ENCODE results near the gene PPP4R3A.

DNA sequence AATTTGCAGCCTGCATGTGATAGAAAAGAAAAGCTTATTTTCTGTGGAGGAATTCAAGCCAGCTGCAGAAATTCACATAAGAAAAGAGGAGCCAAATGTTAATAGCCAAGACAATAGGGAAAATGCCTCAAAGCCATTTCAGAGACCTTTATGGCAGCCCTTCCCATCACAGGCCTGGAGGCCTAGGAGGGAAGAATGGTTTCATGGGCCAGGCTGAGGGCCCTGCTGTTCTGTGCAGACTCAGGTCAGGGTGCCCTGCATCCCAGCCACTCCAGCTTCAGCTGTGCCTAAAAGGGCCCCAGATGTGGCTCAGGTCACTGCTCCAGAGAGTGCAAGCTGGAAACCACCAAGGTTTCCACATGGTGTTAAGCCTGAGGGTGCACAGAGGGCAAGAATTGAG is 71.3 kb downstream of the PPP4R3A start:
- TF ChIP-seq, protein P1, sequence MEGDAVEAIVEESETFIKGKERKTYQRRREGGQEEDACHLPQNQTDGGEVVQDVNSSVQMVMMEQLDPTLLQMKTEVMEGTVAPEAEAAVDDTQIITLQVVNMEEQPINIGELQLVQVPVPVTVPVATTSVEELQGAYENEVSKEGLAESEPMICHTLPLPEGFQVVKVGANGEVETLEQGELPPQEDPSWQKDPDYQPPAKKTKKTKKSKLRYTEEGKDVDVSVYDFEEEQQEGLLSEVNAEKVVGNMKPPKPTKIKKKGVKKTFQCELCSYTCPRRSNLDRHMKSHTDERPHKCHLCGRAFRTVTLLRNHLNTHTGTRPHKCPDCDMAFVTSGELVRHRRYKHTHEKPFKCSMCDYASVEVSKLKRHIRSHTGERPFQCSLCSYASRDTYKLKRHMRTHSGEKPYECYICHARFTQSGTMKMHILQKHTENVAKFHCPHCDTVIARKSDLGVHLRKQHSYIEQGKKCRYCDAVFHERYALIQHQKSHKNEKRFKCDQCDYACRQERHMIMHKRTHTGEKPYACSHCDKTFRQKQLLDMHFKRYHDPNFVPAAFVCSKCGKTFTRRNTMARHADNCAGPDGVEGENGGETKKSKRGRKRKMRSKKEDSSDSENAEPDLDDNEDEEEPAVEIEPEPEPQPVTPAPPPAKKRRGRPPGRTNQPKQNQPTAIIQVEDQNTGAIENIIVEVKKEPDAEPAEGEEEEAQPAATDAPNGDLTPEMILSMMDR (IDR thresholded peaks at IDR 0.05), result no peak
- no peak for TF ChIP-seq POLR2AphosphoS5 (IDR thresholded peaks at IDR 0.05)

All from breast epithelium (tissue), 3 donors.